ENCODE data around the gene MSI1.

The MSI1 gene

GRCh38 chr12:120301962-120302815 lies 66.8 kb downstream of the MSI1 start, which contains the start of gene SIRT4:
Gene SIRT4 (plus strand): TSS chr12:120302321. CDS start chr12:120303562, 1,241 bp downstream.
- peak; percentile 98 for TF ChIP-seq CTCF (IDR thresholded peaks at IDR 0.05; ENCODE audit: poor library complexity, severe bottlenecking)
- no peaks in the 10 kb centered on the region for H3K9me3 ChIP-seq (ENCODE audit: severe bottlenecking)
- DNase-seq (ENCODE audit: low spot score) (peak; percentile 83), ATAC-seq (ENCODE audit: low read depth) (peak; percentile 96)
- H3K27ac ChIP-seq (ENCODE audit: poor library complexity, severe bottlenecking): no peak within 1 kb of the TSS
- H3K36me3 ChIP-seq (ENCODE audit: low read depth): no peaks in the 10 kb centered on the region
- no peaks in the 10 kb centered on the region for H3K27me3 ChIP-seq (ENCODE audit: insufficient read depth, poor library complexity, severe bottlenecking)
- no peaks in the 10 kb centered on the region for H3K4me1 ChIP-seq (ENCODE audit: insufficient read depth, poor library complexity, severe bottlenecking)
- peak within 1 kb of the TSS; percentile 54 for H3K4me3 ChIP-seq (ENCODE audit: severe bottlenecking)

- H3K27ac ChIP-seq (ENCODE audit: poor library complexity, severe bottlenecking): peak within 1 kb of the TSS; percentile 93
- peak; percentile 77 for DNase-seq (ENCODE audit: low spot score)
- ATAC-seq (ENCODE audit: low read depth): peak; percentile 56
Observed at GRCh38 chr12:120292661-120293531, 76.1 kb downstream of the MSI1 start, which contains the start of gene RNU4-1. Gene RNU4-1 (minus strand): TSS chr12:120293237.

GRCh38 chr12:120292411-120292660 lies 76.6 kb downstream of the MSI1 start:
- no peak for DNase-seq (ENCODE audit: low spot score)
- no peak for TF ChIP-seq CTCF (IDR thresholded peaks at IDR 0.05; ENCODE audit: poor library complexity, severe bottlenecking)
- Histone ChIP-seq H3K9me3 (ENCODE audit: severe bottlenecking) (no peaks in the 10 kb centered on the region), H3K27me3 (ENCODE audit: insufficient read depth, poor library complexity, severe bottlenecking) (no peaks in the 10 kb centered on the region), H3K4me3 (ENCODE audit: severe bottlenecking) (peak overlapping the region; percentile 33), H3K36me3 (ENCODE audit: low read depth) (no peaks in the 10 kb centered on the region), H3K4me1 (ENCODE audit: insufficient read depth, poor library complexity, severe bottlenecking) (peaks cover 5% of the 10 kb centered on the region), H3K27ac (ENCODE audit: poor library complexity, severe bottlenecking) (peak overlapping the region; percentile 93)
- peak; percentile 0 for ATAC-seq (ENCODE audit: low read depth)

More at GRCh38 chr12:120292661-120293531, 76.1 kb downstream of the MSI1 start, which contains the start of gene RNU4-1:
- H3K4me1 ChIP-seq (ENCODE audit: insufficient read depth, poor library complexity, severe bottlenecking): peaks cover 5% of the 10 kb centered on the region
- H3K4me3 ChIP-seq (ENCODE audit: severe bottlenecking): peak within 1 kb of the TSS; percentile 33
- H3K36me3 ChIP-seq (ENCODE audit: low read depth): no peaks in the 10 kb centered on the region
- no peaks in the 10 kb centered on the region for H3K27me3 ChIP-seq (ENCODE audit: insufficient read depth, poor library complexity, severe bottlenecking)
- no peak for TF ChIP-seq CTCF (IDR thresholded peaks at IDR 0.05; ENCODE audit: poor library complexity, severe bottlenecking)
- H3K9me3 ChIP-seq (ENCODE audit: severe bottlenecking): no peaks in the 10 kb centered on the region

Data from RWPE2 (cell line).